D341Med (cell line): ENCODE results near the gene GRB10.

Experiments used
- DNase-seq: peaks from one replicate; pipeline ENCODE4 v3.0.0; 2012; ENCODE audit warnings: low spot score

Gene GRB10

GRCh38 chr7:50544992-50545391 lies 237.7 kb downstream of the GRB10 start:
- no peak for DNase-seq

- no peak for DNase-seq
Measured at GRCh38 chr7:50543776-50544442, 238.8 kb downstream of the GRB10 start.

GRCh38 chr7:50542132-50542531 lies 240.6 kb downstream of the GRB10 start:
- no peak for DNase-seq

- no peak for DNase-seq
Measured at GRCh38 chr7:50540785-50541579, 241.7 kb downstream of the GRB10 start.
